GM18507 (cell line): Measurements from ENCODE around the gene CLDN15.
"Not testable (repeated sequence)": the region's sequence is repeated elsewhere in the genome, so short reads cannot be mapped to it uniquely, and the experiment has no call there.

Experiments
- DNase-seq: peaks from one replicate; pipeline ENCODE4 v3.0.0; 2011; ENCODE audit warnings: low read depth; ENCODE audit not compliant: insufficient read length; ENCODE audit errors: extremely low spot score
- FAIRE-seq: peaks from 2 replicates; lab custom pipeline; 2011; peaks lifted over from hg19 to GRCh38; lab: Jason Lieb, UNC

Gene CLDN15

DNA sequence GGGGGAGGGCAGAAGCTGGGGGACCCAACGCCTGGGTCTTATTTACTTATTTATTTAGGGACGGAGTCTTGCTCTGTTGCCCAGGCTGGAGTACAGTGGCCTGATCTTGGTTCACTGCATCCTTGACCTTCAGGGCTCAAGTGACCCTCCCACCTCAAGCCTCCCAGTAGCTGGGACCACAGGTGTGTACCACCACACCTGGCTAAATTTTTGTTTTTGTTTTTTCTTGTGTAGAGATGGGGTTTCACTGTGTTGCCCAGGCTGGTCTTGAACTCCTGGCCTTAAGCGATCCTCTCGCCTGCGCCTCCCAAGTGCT, 35.0 kb downstream of the CLDN15 start:
- no peak for FAIRE-seq
- no peak for DNase-seq

DNA sequence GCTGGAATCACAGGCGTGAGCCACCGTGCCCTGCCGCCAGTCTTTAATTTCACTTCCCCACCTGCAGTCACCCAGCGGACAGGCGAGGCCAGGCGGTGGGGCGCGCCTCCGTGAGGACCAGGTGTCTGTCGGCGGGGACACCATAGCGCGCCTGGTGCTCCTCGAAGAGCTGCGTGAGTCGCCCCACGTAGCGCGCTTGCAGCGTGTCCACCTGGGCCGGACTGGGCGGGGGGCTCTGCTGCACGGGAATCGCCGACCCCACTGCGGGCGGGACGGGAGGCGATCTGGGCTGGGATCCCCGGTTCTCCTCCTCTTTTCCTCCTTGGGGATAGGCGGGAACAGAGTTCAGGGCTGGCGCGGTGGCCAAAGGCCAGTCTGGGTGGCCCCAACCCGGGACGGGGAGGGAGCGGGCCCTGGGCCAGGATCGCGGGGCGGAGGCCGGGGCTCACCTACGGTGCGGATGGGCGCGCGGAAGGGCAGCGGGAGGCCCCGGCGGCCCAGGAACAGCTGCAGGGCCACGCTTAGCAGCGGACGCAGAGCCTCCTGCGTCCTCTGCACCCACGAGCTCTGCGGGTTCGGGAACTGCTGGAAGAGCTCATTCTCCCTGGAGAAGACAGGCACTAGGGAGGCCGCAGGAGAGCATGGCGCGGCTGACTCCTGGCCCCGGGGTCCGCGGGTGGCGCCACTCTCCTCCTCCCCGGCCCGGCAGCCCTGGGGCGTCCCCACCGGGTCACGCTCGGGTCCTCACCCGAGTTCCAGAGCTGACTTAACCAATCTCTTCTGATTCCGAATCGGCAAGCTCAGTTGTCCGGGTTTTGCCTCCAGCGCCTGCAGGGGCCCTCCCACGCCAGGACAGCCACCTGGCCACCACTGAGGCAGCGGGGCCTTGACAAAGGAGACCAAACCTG, 35.7 kb downstream of the CLDN15 start:
- DNase-seq (no peak), FAIRE-seq (no peak)

DNA sequence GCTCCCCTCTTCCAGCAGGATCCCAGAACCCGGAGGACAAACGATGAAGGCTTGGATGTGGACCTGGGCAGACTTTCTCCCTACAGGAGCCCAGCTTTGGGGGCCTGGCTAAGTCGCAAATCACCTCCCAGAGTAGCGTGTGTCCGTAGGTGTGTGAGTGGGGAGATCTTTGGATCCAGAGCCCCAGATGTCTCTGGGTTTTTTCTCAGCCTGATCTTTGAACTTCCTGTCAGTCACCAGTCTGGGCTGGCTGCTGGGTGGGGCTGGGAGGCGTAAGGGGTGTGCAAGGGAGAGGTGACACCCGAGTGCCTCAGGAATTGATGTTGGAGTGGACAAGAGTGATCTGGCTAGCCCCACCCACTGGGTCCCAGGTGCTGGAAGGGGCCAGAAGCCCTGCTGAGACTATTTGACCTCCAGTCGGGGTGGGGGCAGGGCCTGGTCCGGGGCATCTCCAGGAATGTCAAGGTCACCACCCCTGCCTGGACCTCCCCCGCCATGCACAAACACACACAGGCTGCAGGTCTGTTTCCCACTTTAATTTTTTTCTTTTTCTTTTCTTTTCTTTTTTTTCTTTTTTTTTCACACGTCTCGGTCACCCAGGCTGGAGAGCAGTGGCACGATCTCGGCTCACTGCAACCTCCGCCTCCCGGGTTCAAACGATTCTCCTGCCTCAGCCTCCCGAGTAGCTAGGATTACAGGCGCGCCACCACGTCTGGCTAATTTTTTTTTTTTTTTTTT, 36.6 kb downstream of the CLDN15 start, which contains the start of gene MOGAT3:
Gene MOGAT3 (minus strand): TSS at position 175 of the 738 bp plus-strand sequence. CDS start 182 bp downstream, outside the sequence.
- FAIRE-seq (no peak), DNase-seq (no peak)

DNA sequence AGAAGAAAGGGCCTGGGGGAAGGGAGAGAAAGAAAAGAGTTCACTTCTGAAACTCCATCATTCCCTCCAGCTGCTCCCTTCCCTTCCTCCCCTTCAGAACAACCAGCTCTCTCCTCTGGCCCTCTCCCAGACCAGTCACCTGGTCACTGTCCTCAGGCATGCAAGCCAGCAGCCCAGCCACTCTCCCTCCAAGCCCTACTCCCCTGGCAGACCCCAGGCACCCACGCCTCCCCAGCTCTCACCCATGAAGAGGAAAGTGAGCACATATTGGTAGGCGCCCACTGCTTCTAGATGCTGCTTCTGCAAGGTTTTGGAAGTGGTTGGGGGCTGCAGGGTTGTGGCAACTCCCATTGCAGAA, 37.1 kb downstream of the CLDN15 start:
- no peak for DNase-seq
- no peak for FAIRE-seq

DNA sequence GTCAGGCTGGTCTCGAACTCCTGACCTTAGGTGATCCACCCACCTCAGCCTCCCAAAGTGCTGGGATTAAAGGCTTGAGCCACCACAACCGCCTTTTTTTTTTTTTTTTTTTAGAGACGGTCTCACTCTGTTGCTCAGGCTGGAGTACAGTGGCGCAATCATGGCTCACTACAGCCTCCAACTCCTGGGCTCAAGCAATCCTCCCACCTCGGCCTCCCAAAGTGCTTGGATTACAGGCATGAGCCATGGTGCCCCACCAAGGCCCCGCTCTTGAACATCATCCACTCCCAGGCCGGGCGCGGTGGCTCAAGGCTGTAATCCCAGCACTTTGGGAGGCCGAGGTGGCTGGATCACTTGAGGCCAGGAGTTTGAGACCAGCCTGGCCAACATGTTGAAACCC, 38.1 kb downstream of the CLDN15 start:
- not testable (repeated sequence) for DNase-seq, FAIRE-seq

DNA sequence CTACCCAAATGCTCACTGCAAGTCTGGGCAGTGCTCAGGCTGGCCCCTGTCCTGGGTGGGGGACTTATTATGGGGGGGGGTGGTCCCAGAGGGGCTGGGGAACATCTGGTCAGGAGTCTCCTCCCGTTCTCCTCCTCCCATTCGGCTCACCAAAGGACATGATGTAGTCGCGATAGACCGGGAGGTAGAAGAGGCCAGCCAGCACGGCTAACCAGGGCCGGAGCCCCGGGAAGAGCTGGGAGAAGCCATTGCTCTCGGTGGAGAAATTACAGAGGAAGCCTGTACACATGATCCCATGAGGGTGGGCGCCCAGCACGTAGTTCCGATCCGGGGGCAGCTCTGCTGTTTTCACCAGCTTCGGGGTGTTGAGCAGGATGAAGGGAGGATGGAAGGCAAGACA, 39.1 kb downstream of the CLDN15 start:
- DNase-seq: no peak
- FAIRE-seq: no peak

DNA sequence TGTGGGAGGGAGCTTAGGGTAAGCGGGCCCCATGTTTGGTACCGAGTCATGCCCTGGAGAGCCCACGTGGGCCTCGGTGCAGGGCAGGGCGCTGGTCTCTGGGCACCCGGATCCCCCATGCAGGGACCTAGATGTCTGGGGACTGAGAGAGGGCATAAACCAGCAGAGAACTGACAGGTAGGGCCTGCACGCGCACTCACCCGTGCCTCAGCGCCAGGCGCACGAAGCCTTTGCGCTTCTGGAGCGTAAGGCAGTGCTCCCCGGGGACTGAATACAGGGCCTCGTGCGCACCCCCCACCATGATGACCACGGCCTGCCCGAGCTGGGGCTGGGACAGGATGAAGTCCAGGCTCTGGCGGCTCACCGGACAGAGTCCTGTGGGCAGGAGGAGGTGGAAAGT, 39.6 kb downstream of the CLDN15 start:
- DNase-seq (no peak), FAIRE-seq (no peak)

DNA sequence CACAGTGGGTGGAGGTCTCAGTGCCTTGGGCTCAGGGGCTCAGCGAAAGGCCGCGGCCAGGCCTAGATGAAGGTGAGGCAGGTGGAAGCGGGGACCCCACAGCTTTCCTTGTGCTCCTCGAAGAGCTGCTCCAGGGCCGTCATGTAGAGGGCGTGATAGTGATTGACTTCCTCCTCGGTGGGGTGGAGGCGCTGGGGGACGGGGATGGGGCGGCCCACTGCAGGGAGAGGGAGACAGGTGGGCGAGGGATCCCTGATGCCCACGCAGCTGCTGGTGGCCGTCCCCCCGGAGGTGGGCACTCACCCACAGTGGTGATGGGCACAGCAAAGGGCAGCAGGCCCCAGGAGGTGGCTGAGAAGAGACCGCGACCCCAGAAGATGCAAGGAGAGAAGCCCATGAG, 41.7 kb downstream of the CLDN15 start:
- DNase-seq: no peak
- FAIRE-seq: no peak

DNA sequence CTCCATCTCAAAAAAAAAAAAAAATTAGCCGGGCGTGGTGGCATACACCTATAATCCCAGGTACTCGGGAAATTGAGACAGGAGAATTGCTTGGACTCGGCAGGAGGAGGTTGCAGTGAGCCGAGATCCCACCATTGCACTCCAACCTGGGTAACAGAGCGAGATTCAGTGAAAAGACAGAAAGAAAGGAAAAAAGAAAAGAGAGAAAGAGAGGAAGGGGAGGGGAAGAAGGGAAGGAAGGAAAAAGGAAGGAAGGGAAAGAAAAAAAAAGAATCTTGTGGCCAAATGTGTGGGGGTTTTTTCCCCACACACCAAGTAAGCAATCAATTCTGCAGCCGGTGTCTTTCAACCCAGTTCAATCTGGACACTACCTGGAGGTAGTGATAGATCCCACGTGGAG, 48.5 kb downstream of the CLDN15 start:
- DNase-seq (no peak), FAIRE-seq (no peak)

DNA sequence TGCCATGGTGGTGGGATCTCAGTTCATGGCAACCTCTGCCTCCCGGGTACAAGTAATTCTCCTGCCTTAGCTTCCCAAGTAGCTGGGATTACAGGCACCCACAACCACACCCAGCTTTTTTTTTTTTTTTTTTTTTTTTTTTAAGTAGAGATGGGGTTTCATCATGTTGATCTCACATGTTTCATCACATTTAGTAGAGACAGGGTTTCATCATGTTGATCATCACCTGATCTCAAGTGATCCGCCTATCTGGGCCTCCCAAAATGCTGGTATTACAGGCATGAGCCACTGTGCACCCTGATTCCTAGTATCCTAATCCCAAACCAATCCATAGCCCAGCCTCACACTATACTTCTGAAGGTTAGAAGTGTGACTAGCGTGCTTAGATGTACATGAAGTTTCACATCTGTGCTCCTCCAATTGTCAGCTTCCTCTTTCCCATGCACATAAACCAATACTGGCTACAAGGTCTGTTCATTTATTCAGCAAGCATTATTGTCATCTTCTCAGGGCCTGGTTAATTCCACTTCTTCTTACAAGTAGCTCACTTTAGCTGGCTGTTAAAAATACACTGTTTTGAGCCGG, 50.7 kb downstream of the CLDN15 start:
- FAIRE-seq: no peak
- no peak for DNase-seq

DNA sequence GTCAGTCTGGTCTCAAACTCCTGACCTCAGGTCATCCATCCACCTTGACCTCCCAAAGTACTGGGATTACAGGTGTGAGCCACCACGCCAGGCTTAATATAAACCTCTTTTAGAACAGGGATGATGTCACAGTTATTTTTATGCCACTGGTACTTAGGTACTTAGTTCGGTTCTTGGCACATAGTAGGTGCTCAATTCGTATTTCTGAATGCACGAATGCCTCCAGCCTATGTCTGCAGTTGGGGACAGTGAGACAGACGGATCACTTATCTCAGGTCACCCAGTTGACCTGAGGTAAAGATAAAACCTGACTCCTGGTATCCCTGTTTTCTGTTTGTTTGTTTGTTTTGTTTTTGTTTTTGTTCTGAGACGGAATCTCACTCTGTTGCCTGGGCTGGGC, 51.4 kb downstream of the CLDN15 start:
- DNase-seq: no peak
- no peak for FAIRE-seq

DNA sequence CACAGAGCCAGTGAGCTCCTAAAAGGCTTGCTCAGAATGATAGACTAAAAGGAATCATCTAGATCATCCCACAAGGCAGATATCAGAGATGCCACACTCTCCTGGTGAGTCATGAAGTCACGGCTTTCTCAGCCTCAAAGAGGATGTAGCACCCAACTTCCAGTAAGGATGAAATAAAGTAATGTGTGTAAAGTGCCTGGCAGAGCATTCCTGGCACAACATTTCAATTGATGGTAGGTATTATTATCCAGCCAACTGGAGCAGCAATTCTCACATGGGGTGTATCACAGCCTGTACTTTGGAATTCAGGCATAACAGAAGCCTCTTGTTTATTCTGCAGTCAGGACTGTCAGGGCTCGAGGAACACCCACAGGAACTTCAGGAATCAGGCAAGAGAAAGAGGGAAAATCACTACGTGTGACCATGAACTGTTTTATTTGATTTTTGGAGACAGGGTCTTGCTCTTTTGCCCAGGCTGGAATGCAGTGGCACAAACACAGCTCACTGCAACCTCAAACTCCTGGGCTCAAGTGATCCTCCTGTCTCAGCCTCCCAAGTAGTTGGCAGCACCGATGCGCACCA, 52.3 kb downstream of the CLDN15 start:
- no peak for DNase-seq
- FAIRE-seq: no peak
